RWPE2 (cell line): ENCODE results near the gene WNT1.

Experiments used
- ATAC-seq: fragments of 200-7000 bp; cut with Tn5 transposase; 3 replicates; pipeline ENCODE4 v1.9.1; 2021; ENCODE audit warnings: low read depth
- DNase-seq: peaks from one replicate; pipeline ENCODE4 v3.0.0-alpha.2; 2020; ENCODE audit warnings: low spot score
- H3K27ac ChIP-seq: fragments of 450-650 bp; 2 replicates; pipeline ENCODE4 v1.5.1; 2017; ENCODE audit warnings: mild to moderate bottlenecking; ENCODE audit not compliant: poor library complexity, severe bottlenecking
- H3K27me3 ChIP-seq: fragments of 250-450 bp; sonication (Bioruptor Pico); 2 replicates; pipeline ENCODE4 v1.5.1; 2021; ENCODE audit warnings: mild to moderate bottlenecking, moderate library complexity; ENCODE audit not compliant: insufficient read depth, poor library complexity, severe bottlenecking
- H3K36me3 ChIP-seq: fragments of 250-450 bp; sonication (Bioruptor Pico); 2 replicates; pipeline ENCODE4 v1.5.1; 2020; ENCODE audit warnings: low read depth, mild to moderate bottlenecking, moderate library complexity
- H3K4me1 ChIP-seq: fragments of 250-450 bp; sonication (Bioruptor Pico); 2 replicates; pipeline ENCODE4 v1.5.1; 2021; ENCODE audit warnings: mild to moderate bottlenecking, moderate library complexity; ENCODE audit not compliant: insufficient read depth, poor library complexity, severe bottlenecking
- H3K4me3 ChIP-seq: fragments of 250-450 bp; sonication (Bioruptor Pico); 2 replicates; pipeline ENCODE4 v1.5.1; 2021; ENCODE audit warnings: mild to moderate bottlenecking, moderate library complexity; ENCODE audit not compliant: severe bottlenecking
- H3K9me3 ChIP-seq: fragments of 250-450 bp; sonication (Bioruptor Pico); 2 replicates; pipeline ENCODE4 v1.5.1; 2021; ENCODE audit warnings: mild to moderate bottlenecking, moderate library complexity; ENCODE audit not compliant: severe bottlenecking
- TF ChIP-seq, protein P1 (sequence below): fragments of 450-650 bp; IDR thresholded peaks from one replicate; pipeline ENCODE4 v1.5.1; 2017; ENCODE audit warnings: mild to moderate bottlenecking, moderate library complexity; ENCODE audit not compliant: poor library complexity, severe bottlenecking

The WNT1 gene

DNA sequence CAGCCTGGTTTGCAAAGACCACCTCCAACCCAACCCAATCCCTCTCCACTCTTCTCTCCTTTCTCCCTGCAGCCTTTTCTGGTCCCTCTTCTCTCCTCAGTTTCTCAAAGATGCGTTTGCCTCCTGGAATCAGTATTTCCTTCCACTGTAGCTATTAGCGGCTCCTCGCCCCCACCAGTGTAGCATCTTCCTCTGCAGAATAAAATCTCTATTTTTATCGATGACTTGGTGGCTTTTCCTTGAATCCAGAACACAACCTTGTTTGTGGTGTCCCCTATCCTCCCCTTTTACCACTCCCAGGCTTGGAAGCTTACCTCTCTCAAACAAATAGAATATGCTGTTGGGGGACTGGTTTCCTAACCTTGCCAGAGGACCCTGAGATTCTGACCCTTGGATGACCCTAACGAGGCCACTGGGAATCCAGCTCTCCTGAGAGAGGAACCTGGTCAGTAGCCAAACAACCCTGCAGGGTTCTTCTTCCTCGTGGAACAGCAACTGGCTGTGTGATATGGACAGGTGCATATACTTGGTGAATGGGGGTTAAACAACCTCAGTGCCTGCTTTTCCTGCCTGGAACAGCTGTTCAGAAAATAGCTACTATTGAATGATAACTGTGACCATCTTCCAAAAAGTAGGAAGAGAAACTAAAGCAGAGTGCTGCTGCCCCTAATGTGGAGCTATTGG is 4.4 kb downstream of the WNT1 start:
- TF ChIP-seq, protein P1, sequence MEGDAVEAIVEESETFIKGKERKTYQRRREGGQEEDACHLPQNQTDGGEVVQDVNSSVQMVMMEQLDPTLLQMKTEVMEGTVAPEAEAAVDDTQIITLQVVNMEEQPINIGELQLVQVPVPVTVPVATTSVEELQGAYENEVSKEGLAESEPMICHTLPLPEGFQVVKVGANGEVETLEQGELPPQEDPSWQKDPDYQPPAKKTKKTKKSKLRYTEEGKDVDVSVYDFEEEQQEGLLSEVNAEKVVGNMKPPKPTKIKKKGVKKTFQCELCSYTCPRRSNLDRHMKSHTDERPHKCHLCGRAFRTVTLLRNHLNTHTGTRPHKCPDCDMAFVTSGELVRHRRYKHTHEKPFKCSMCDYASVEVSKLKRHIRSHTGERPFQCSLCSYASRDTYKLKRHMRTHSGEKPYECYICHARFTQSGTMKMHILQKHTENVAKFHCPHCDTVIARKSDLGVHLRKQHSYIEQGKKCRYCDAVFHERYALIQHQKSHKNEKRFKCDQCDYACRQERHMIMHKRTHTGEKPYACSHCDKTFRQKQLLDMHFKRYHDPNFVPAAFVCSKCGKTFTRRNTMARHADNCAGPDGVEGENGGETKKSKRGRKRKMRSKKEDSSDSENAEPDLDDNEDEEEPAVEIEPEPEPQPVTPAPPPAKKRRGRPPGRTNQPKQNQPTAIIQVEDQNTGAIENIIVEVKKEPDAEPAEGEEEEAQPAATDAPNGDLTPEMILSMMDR: no peak
- ATAC-seq (no peak), DNase-seq (no peak)
- H3K27me3 ChIP-seq: peaks cover 72% of the 10 kb centered on the region
- H3K9me3 ChIP-seq: no peaks in the 10 kb centered on the region
- H3K4me1 ChIP-seq: no peaks in the 10 kb centered on the region
- no peak overlapping the region for H3K27ac ChIP-seq
- H3K36me3 ChIP-seq: no peaks in the 10 kb centered on the region
- H3K4me3 ChIP-seq: no peak overlapping the region

DNA sequence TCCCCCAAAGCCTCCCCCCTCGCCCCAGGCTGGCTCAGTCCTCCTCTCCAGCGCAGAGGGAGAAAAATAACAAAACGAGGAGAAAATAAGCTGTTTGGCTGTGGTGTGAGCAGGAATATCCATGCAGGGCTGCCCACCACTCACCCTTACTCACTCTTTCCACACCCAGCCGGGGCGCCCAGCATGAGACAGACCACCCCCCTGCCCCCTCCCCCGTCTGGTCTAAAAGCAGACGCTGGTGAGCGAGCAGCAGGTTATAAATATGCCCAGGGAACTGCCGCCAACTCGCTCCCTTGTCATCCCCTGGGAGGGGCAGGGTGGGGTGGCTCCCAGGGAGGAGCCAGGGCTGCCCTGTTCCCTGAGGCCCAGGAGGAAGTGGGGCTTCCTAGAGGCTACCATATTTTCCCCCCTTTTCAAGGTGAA is 7.4 kb downstream of the WNT1 start:
- peak; percentile 43 for DNase-seq
- H3K27me3 ChIP-seq: peaks cover 45% of the 10 kb centered on the region
- H3K27ac ChIP-seq: no peak overlapping the region
- TF ChIP-seq, protein P1: no peak
- H3K36me3 ChIP-seq: no peaks in the 10 kb centered on the region
- no peaks in the 10 kb centered on the region for H3K9me3 ChIP-seq
- no peaks in the 10 kb centered on the region for H3K4me1 ChIP-seq
- no peak overlapping the region for H3K4me3 ChIP-seq
- no peak for ATAC-seq

DNA sequence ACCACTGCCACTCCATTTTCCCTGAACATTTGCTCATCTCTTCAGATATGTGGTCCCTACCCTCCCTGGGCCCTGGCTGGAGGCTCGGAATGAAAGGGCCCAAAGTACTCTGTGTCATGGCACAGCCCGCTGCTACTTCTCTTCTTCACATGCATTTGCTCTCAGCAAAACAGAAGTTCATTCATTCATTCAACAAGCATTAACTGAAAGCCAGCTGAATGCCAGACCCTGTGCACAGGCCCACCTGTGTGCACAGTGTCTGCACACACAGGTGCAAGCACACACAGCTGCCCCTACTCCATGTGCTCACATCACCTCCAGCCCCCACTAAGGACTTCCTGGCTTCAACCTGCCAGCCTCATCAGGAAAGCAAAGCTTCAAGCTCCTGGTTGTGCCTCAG is 7.8 kb downstream of the WNT1 start:
- no peak overlapping the region for H3K4me3 ChIP-seq
- no peak for ATAC-seq
- H3K36me3 ChIP-seq: no peaks in the 10 kb centered on the region
- H3K27me3 ChIP-seq: peaks cover 41% of the 10 kb centered on the region
- no peak overlapping the region for H3K27ac ChIP-seq
- TF ChIP-seq, protein P1: no peak
- H3K4me1 ChIP-seq: no peaks in the 10 kb centered on the region
- DNase-seq: no peak
- no peaks in the 10 kb centered on the region for H3K9me3 ChIP-seq

- Histone ChIP-seq H3K27ac (no peak overlapping the region), H3K9me3 (no peaks in the 10 kb centered on the region), H3K36me3 (no peaks in the 10 kb centered on the region), H3K4me1 (no peaks in the 10 kb centered on the region), H3K4me3 (no peak overlapping the region), H3K27me3 (peaks cover 32% of the 10 kb centered on the region)
- no peak for ATAC-seq
- TF ChIP-seq, protein P1: no peak
- peak; percentile 46 for DNase-seq
Measured at GRCh38 chr12:48986720-48987291, 8.7 kb downstream of the WNT1 start.
